SJSA1 (cell line): ENCODE measurements around the gene RPL31. TPM values are rescaled to one million over a fixed set of nuclear protein-coding genes. Genes with fewer than 3 reads are reported as not detected.

Source experiments
- DNase-seq, 2 experiments: peaks; one replicate each; pipeline ENCODE4 v3.0.0-alpha.2; 2015 to 2020; ENCODE audit warnings: low spot score in 2 of 2, low read depth in 1 of 2
- H3K27ac ChIP-seq: fragments of 250-450 bp; sonication (Bioruptor Pico); 2 replicates; pipeline ENCODE4 v1.5.1; 2020; ENCODE audit warnings: mild to moderate bottlenecking, moderate library complexity
- H3K27me3 ChIP-seq: fragments of 250-450 bp; sonication (Bioruptor Pico); replicated peaks from 2 replicates; pipeline ENCODE4 v1.5.1; 2020; ENCODE audit warnings: mild to moderate bottlenecking, moderate library complexity
- H3K36me3 ChIP-seq: fragments of 250-450 bp; sonication (Bioruptor Pico); 2 replicates; pipeline ENCODE4 v1.5.1; 2020; ENCODE audit warnings: mild to moderate bottlenecking
- H3K4me1 ChIP-seq: fragments of 250-450 bp; sonication (Bioruptor Pico); replicated peaks from 2 replicates; pipeline ENCODE4 v1.6.1; 2021; ENCODE audit warnings: mild to moderate bottlenecking
- H3K4me3 ChIP-seq: fragments of 250-450 bp; sonication (Bioruptor Pico); 2 replicates; pipeline ENCODE4 v1.5.1; 2020; ENCODE audit warnings: mild to moderate bottlenecking
- H3K9me3 ChIP-seq: fragments of 250-450 bp; sonication (Bioruptor Pico); replicated peaks from 2 replicates; pipeline ENCODE4 v1.5.1; 2020; ENCODE audit warnings: mild to moderate bottlenecking
- total RNA-seq: library from RNA; depleted of rRNA; stranded (reverse); fragments of >200 nt; shearing (Covaris generic); gene quantifications from 2 replicates; pipeline ENCODE4 v1.2.3, GENCODE V29; 2014; rRNA removed

RPL31 gene
- 667 and 913 TPM in 2 replicates for total RNA-seq

- H3K27me3 ChIP-seq = no peaks in the 10 kb centered on the region
- H3K36me3 ChIP-seq = peaks cover 47% of the 10 kb centered on the region
- peaks cover 14% of the 10 kb centered on the region for H3K4me1 ChIP-seq
- H3K9me3 ChIP-seq = no peaks in the 10 kb centered on the region
- peak within 1 kb of the TSS; percentile 77 for H3K4me3 ChIP-seq
- peak within 1 kb of the TSS; percentile 81 for H3K27ac ChIP-seq
- DNase-seq = peak; percentile 95 to 98
Observed at GRCh38 chr2:101001691-101002561, at the start of gene RPL31. Gene RPL31 (plus strand): TSS chr2:101002289. CDS start chr2:101002702, 413 bp downstream.

- Histone ChIP-seq H3K36me3 (no peaks in the 10 kb centered on the region), H3K27ac (no peak overlapping the region), H3K4me3 (no peak overlapping the region), H3K4me1 (peaks cover 2% of the 10 kb centered on the region; the same call in 1 of the 2 replicates), H3K27me3 (no peaks in the 10 kb centered on the region), H3K9me3 (no peaks in the 10 kb centered on the region)
- no peak for DNase-seq
Observed at GRCh38 chr2:100952512-100952911, 49.6 kb upstream of the RPL31 start.

- no peak for DNase-seq
- Histone ChIP-seq H3K4me3 (no peak overlapping the region), H3K9me3 (no peaks in the 10 kb centered on the region), H3K36me3 (no peaks in the 10 kb centered on the region), H3K27ac (no peak overlapping the region), H3K27me3 (no peaks in the 10 kb centered on the region), H3K4me1 (peaks cover 12% of the 10 kb centered on the region)
Observed at GRCh38 chr2:100953406-100954043, 48.6 kb upstream of the RPL31 start.

- H3K4me1 ChIP-seq = peaks cover 15% of the 10 kb centered on the region
- DNase-seq = no peak
- H3K27me3 ChIP-seq = no peaks in the 10 kb centered on the region
- H3K4me3 ChIP-seq = no peak overlapping the region
- H3K27ac ChIP-seq = no peak overlapping the region
- no peaks in the 10 kb centered on the region for H3K36me3 ChIP-seq
- H3K9me3 ChIP-seq = no peaks in the 10 kb centered on the region
Observed at GRCh38 chr2:100954044-100954420, 48.1 kb upstream of the RPL31 start.

- Histone ChIP-seq H3K4me3 (no peak overlapping the region), H3K27me3 (no peaks in the 10 kb centered on the region), H3K27ac (no peak overlapping the region), H3K9me3 (no peaks in the 10 kb centered on the region), H3K36me3 (no peaks in the 10 kb centered on the region), H3K4me1 (peaks cover 24% of the 10 kb centered on the region)
- no peak for DNase-seq
Observed at GRCh38 chr2:100955226-100955625, 46.9 kb upstream of the RPL31 start.

- Histone ChIP-seq H3K27ac (no peak overlapping the region), H3K27me3 (no peaks in the 10 kb centered on the region), H3K36me3 (no peaks in the 10 kb centered on the region), H3K4me3 (no peak overlapping the region), H3K4me1 (peaks cover 24% of the 10 kb centered on the region), H3K9me3 (no peaks in the 10 kb centered on the region)
- DNase-seq = no peak
Observed at GRCh38 chr2:100956081-100956480, 46.0 kb upstream of the RPL31 start.

GRCh38 chr2:100957996-100958653, 44.0 kb upstream of the RPL31 start:
- H3K9me3 ChIP-seq = no peaks in the 10 kb centered on the region
- H3K27me3 ChIP-seq = no peaks in the 10 kb centered on the region
- peak in 1 of 2 experiments; percentile 59 for DNase-seq
- H3K4me1 ChIP-seq = peaks cover 24% of the 10 kb centered on the region
- peak overlapping the region; percentile 14; the same call in 1 of the 2 replicates for H3K4me3 ChIP-seq
- H3K27ac ChIP-seq = peak overlapping the region; percentile 34
- no peaks in the 10 kb centered on the region for H3K36me3 ChIP-seq

- Histone ChIP-seq H3K4me3 (no peak overlapping the region), H3K4me1 (peaks cover 24% of the 10 kb centered on the region), H3K27me3 (no peaks in the 10 kb centered on the region), H3K9me3 (no peaks in the 10 kb centered on the region), H3K27ac (no peak overlapping the region), H3K36me3 (no peaks in the 10 kb centered on the region)
- peak in 1 of 2 experiments; percentile 11 for DNase-seq
Observed at GRCh38 chr2:100959225-100959880, 42.7 kb upstream of the RPL31 start.

GRCh38 chr2:100960688-100961087, 41.4 kb upstream of the RPL31 start:
- Histone ChIP-seq H3K27ac (no peak overlapping the region), H3K36me3 (no peaks in the 10 kb centered on the region), H3K27me3 (no peaks in the 10 kb centered on the region), H3K4me3 (no peak overlapping the region), H3K4me1 (peaks cover 24% of the 10 kb centered on the region), H3K9me3 (no peaks in the 10 kb centered on the region)
- DNase-seq = no peak

GRCh38 chr2:100962366-100963025, 39.6 kb upstream of the RPL31 start:
- Histone ChIP-seq H3K4me3 (no peak overlapping the region), H3K9me3 (no peaks in the 10 kb centered on the region), H3K27me3 (no peaks in the 10 kb centered on the region), H3K4me1 (peaks cover 23% of the 10 kb centered on the region), H3K27ac (no peak overlapping the region), H3K36me3 (no peaks in the 10 kb centered on the region)
- no peak for DNase-seq

GRCh38 chr2:100963026-100963375, 39.1 kb upstream of the RPL31 start:
- Histone ChIP-seq H3K27ac (no peak overlapping the region), H3K36me3 (no peaks in the 10 kb centered on the region), H3K27me3 (no peaks in the 10 kb centered on the region), H3K4me1 (peaks cover 18% of the 10 kb centered on the region), H3K9me3 (no peaks in the 10 kb centered on the region), H3K4me3 (no peak overlapping the region)
- no peak for DNase-seq

GRCh38 chr2:100964222-100964621, 37.9 kb upstream of the RPL31 start:
- DNase-seq = no peak
- H3K27me3 ChIP-seq = no peaks in the 10 kb centered on the region
- no peak overlapping the region for H3K27ac ChIP-seq
- no peaks in the 10 kb centered on the region for H3K36me3 ChIP-seq
- H3K4me1 ChIP-seq = peaks cover 8% of the 10 kb centered on the region
- H3K9me3 ChIP-seq = no peaks in the 10 kb centered on the region
- H3K4me3 ChIP-seq = no peak overlapping the region

- Histone ChIP-seq H3K4me3 (no peak overlapping the region), H3K27ac (no peak overlapping the region), H3K9me3 (no peaks in the 10 kb centered on the region), H3K27me3 (no peaks in the 10 kb centered on the region), H3K4me1 (peaks cover 3% of the 10 kb centered on the region), H3K36me3 (no peaks in the 10 kb centered on the region)
- DNase-seq = no peak
Observed at GRCh38 chr2:100964681-100965169, 37.4 kb upstream of the RPL31 start.
